ENCODE results near the gene COIL.

DNA sequence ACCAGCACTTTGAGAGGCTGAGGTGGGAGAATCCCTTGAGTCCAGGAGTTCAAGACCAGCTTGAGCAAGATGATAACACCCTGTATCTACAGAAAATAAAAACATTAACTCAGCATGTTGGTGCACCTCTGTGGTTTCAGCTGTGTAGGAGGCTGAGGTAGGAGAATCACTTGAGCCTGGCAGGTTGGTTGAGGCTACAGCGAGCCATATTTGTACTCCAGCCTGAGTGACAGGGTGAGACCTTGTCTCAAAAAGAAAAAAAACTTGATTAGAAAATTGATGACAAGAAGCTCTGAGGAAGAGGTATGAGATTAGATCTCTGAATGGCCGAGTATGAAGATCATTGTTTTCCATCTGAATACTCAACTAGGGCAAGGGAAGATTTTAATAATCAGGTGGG lies 48.1 kb upstream of the COIL start:
- TF ChIP-seq, protein P1, sequence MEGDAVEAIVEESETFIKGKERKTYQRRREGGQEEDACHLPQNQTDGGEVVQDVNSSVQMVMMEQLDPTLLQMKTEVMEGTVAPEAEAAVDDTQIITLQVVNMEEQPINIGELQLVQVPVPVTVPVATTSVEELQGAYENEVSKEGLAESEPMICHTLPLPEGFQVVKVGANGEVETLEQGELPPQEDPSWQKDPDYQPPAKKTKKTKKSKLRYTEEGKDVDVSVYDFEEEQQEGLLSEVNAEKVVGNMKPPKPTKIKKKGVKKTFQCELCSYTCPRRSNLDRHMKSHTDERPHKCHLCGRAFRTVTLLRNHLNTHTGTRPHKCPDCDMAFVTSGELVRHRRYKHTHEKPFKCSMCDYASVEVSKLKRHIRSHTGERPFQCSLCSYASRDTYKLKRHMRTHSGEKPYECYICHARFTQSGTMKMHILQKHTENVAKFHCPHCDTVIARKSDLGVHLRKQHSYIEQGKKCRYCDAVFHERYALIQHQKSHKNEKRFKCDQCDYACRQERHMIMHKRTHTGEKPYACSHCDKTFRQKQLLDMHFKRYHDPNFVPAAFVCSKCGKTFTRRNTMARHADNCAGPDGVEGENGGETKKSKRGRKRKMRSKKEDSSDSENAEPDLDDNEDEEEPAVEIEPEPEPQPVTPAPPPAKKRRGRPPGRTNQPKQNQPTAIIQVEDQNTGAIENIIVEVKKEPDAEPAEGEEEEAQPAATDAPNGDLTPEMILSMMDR (IDR thresholded peaks at IDR 0.05) = no peak
- TF ChIP-seq POLR2A (IDR thresholded peaks at IDR 0.05) = no peak

Measured in heart left ventricle (tissue), 13 donors.